Activated naive CD4-positive, alpha-beta T cell treated with anti-CD3 and anti-CD28 coated beads for 36 hours (primary cell): ENCODE data around the gene GABARAP. TPM values are rescaled to one million over a fixed set of nuclear protein-coding genes. Genes with fewer than 3 reads are reported as not detected.

Experiments used
- CTCF ChIA-PET: fragments of 350-600 bp; sonication (Branson Sonifier 250); formaldehyde crosslinking; loops from one replicate; lab custom pipeline; 2021; ENCODE audit warnings: antibody characterized with exemption; lab: Charles Lee
- DNase-seq: peaks from one replicate; pipeline ENCODE4 v3.0.0-alpha.2; 2020
- H3K27ac Mint-ChIP-seq: one replicate; pipeline ENCODE4 v1.8.0; 2021; ENCODE audit warnings: mild to moderate bottlenecking, mixed read lengths
- H3K27me3 Mint-ChIP-seq: one replicate; pipeline ENCODE4 v1.8.0; 2021; ENCODE audit warnings: low read depth, mixed read lengths
- H3K36me3 Mint-ChIP-seq: one replicate; pipeline ENCODE4 v1.8.0; 2021; ENCODE audit warnings: low read depth, mixed read lengths
- H3K4me1 Mint-ChIP-seq: one replicate; pipeline ENCODE4 v1.8.0; 2021; ENCODE audit warnings: low read depth, mixed read lengths
- H3K4me3 Mint-ChIP-seq: one replicate; pipeline ENCODE4 v1.8.0; 2021; ENCODE audit warnings: mild to moderate bottlenecking, moderate library complexity, mixed read lengths
- H3K9me3 Mint-ChIP-seq: one replicate; pipeline ENCODE4 v1.8.0; 2021; ENCODE audit warnings: mixed read lengths
- intact Hi-C: fragments of 100-400 bp; cut with micrococcal nuclease; formaldehyde crosslinking; loops from one replicate; pipeline ENCODE4 v1.15.1; 2023
- total RNA-seq, 2 experiments: library from RNA; stranded (reverse); gene quantifications; one replicate each; pipeline ENCODE4 v1.2.3, GENCODE V29; 2021

GABARAP gene
- total RNA-seq, 2 experiments from 2014 or later: 137 to 152 TPM

DNA sequence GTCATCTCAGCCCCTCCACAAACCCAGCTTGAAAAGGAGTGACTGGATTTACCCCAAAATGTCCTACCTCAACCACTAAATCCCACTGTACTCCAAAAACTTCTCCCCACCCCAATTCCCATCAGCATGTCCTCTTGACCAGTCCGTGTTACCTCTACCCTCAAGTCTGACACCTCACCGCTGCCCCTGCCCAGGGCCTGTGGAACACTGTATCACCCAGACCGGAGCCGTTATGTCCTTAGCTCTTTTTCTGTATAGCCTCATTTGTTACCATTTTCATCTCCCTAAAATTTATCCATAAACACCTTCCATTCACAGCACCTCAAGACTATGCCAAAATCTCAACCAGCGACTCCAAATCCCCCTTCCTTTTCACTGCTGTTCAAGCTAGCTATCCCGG, 5.4 kb downstream of the GABARAP start:
- Mint-ChIP-seq H3K27ac (peak overlapping the region; percentile 86), H3K36me3 (peaks cover 25% of the 10 kb centered on the region), H3K4me3 (peak overlapping the region; percentile 94), H3K4me1 (peaks cover 69% of the 10 kb centered on the region), H3K27me3 (no peaks in the 10 kb centered on the region), H3K9me3 (no peaks in the 10 kb centered on the region)
- intact Hi-C loops: loop anchor here (5.0 kb wide), 1 partner anchor 605 kb away; no protein-coding TSS in a partner anchor
- DNase-seq: no peak
- CTCF ChIA-PET: interaction anchor here (0.7 to 1.0 kb wide), 2 partner anchors 16 to 17 kb away, joined by 3 to 4 read pairs; partner anchors contain the start of genes ACADVL and DLG4

DNA sequence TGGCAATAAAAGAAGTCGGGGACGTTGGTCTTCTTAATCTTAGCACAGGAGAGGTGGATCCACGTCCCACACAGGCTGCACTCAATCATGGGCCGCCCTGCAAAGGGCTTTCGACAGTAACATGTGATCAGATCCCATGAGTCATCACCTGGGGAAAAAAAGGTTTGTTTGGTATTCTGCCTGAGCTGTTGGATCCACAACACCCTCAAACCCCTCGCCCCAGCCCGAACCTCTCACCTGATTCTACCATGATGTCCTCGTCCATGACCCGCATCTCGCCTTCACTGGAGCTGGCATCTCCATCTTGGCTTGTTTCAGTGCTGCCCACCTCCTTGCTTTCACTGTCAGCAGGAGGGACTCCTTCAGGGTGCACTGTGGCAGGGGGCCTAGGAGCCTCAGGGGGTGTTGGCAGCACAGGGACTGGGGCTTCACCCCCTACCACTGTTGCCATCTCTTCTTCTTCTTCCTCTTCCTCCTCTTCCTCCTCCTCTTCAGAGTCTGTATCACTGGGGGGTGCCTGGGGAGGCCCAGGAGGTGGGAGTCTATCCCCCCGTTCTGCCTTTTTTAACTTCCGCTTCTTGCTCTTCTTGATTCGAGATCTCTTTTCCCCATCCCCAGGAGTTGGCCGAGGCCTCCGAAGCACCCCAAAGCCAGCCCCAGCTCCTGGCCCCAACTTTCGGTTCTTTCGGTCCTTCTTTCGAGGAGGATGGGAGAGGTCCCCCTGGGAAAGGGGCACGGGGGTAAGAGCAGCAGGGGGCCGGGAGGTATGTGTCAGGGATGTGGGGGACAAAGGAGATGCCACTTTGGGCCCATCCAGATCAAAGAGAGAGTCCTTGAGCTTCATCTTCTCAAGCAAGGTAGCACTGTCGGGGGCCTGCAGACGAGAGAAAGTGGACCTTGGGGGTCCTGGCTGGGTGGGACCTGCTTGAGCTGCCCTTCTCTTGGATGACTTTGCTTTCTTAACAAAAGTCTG, 6.3 kb downstream of the GABARAP start:
- intact Hi-C loops: loop anchor here (2.0 to 5.0 kb wide), 2 partner anchors 249 to 606 kb away; partner anchors contain the start of gene POLR2A
- DNase-seq: no peak
- Mint-ChIP-seq H3K4me3 (peak overlapping the region; percentile 90), H3K9me3 (no peaks in the 10 kb centered on the region), H3K36me3 (peaks cover 22% of the 10 kb centered on the region), H3K27me3 (no peaks in the 10 kb centered on the region), H3K27ac (peak overlapping the region; percentile 22), H3K4me1 (peaks cover 61% of the 10 kb centered on the region)
- CTCF ChIA-PET: interaction anchor here (0.7 to 1.9 kb wide), 3 partner anchors 15 to 17 kb away, joined by 3 to 6 read pairs (median 4); partner anchors contain the start of genes ACADVL and DLG4

DNA sequence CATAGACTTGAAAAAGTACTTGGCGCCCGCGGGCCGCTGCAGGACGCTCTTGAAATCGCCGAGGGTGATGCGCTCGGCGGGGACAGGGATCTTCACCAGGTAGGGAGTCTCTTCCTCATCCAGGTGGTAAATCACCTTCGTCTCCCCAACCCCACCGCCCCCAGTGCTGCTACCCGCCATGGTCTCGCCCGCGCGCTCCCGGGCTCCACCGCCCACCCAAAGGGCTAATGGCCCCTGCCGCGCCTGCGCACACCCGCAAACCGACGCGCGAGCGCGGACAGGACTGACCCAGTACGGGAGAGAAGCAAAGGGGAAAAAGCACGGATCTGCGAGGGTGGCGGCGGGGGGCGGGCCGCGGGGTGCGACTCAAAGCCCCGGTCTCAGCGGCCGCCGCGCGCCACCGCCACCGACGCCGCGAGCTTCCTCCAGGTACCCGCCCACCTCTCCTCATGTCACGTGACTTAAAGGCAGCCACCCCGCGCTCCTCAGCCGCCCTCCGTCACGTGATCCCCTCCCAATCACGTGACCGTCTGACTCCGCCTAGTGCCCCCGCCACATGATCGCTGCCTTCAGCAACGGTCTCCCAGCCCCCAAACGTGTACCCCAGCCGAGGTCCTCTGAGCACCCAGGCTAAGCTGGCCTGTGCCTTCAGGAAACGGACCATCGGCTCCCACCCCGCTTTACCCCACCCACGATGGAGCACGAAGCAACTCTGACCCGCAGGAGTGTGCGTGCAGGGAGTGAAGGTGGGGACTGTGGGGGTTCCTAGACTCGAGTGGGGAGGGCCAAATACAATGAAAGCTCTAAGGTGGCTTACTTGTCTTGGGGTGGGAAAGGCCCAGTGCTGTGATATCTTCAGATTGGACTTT, 7.9 kb downstream of the GABARAP start, which contains the start of gene DVL2:
TSS of gene DVL2 (minus strand) at position 435 of the 869 bp plus-strand sequence. CDS start at position 180, 255 bp downstream.
- DNase-seq: peak; percentile 96
- intact Hi-C loops: loop anchor here (1.0 to 2.0 kb wide), 3 partner anchors 20 to 250 kb away; partner anchors contain the start of genes EIF5A and POLR2A
- Mint-ChIP-seq H3K27me3 (no peaks in the 10 kb centered on the region), H3K27ac (peak within 1 kb of the TSS; percentile 88), H3K4me1 (peaks cover 52% of the 10 kb centered on the region), H3K9me3 (no peaks in the 10 kb centered on the region), H3K4me3 (peak within 1 kb of the TSS; percentile 90), H3K36me3 (peaks cover 22% of the 10 kb centered on the region)
- CTCF ChIA-PET: interaction anchor here (1.3 to 1.9 kb wide), 2 partner anchors 12 to 14 kb away, joined by 3 to 6 read pairs; partner anchors contain the start of genes ACADVL and DLG4

DNA sequence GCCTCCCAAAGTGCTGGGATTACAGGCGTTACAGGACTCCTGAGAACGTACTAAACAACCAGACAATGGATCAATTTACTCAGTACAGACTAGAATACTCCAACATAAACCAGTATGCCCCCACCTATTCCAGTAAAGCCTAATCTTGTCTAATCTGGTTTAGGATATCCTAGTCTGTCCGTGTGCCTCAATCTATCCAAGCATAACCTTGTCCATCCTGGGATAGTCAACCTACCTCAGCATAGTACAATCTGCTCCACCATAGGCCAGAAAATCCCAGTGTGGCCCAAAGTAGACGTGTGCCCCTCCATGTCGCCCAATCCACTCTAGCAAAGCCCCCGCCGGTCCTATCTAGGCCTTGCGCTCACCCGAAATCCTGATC, 8.6 kb downstream of the GABARAP start:
- peak overlapping the region; percentile 90 for H3K4me3 Mint-ChIP-seq
- CTCF ChIA-PET: interaction anchor here (2.6 kb wide), 1 partner anchor 13 kb away, joined by 15 read pairs; the partner anchor contains the start of genes ACADVL and DLG4
- H3K9me3 Mint-ChIP-seq: no peaks in the 10 kb centered on the region
- intact Hi-C loops: loop anchor here (1.0 to 2.0 kb wide), 3 partner anchors 19 to 251 kb away; partner anchors contain the start of genes EIF5A and POLR2A
- peaks cover 54% of the 10 kb centered on the region for H3K4me1 Mint-ChIP-seq
- no peaks in the 10 kb centered on the region for H3K27me3 Mint-ChIP-seq
- no peak for DNase-seq
- peak overlapping the region; percentile 80 for H3K27ac Mint-ChIP-seq
- peaks cover 21% of the 10 kb centered on the region for H3K36me3 Mint-ChIP-seq

DNA sequence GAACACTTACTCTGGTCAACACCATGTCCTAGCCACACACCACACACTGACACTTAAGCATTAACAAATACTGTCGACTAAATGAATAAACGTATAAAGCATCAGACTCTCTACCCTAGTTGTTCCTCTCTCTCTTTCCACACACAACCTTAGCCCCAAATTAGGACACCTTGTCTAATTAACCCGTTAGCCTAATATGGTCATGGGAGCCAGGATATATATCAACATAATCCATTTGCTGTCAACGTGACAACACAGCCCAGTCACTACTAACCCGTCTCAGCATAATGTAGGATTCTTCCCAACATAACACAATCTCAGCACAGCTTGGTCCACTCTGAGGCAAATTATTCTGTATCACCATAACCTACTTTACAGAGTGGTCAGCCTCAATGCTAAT, 10.1 kb downstream of the GABARAP start:
- CTCF ChIA-PET: interaction anchor here (0.7 to 2.6 kb wide), 2 partner anchors 11 to 65 kb away, joined by 5 to 15 read pairs; partner anchors contain the start of genes ACADVL and DLG4
- Mint-ChIP-seq H3K27me3 (no peaks in the 10 kb centered on the region), H3K9me3 (no peaks in the 10 kb centered on the region), H3K27ac (no peak overlapping the region), H3K4me3 (peak overlapping the region; percentile 4), H3K36me3 (peaks cover 25% of the 10 kb centered on the region), H3K4me1 (peaks cover 57% of the 10 kb centered on the region)
- no peak for DNase-seq
- intact Hi-C loops: no loop called here

DNA sequence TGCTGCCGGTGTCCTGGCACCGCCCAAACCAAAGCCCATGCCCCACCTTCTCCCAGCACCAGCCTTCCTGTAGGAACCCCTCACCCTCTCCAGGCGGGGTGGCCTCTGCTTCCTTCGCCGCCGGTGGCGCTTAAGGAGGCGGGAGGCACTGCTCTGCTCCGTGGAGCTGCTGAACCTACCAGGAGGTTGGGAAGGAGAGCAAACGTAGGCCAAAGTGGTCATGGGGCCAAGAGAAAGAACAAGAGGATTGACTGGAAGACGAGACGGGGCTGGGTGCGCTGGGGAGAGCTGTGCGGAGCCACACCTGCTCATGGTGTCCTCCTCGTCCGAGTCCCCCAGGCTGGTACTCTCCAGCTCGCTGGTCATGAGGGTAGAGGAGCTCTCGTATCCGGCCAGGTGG, 12.7 kb downstream of the GABARAP start:
- H3K27ac Mint-ChIP-seq: no peak overlapping the region
- H3K4me1 Mint-ChIP-seq: peaks cover 32% of the 10 kb centered on the region
- H3K4me3 Mint-ChIP-seq: no peak overlapping the region
- CTCF ChIA-PET: interaction anchor here (1.4 kb wide), 1 partner anchor 10 kb away, joined by 3 read pairs; the partner anchor contains the start of genes ACADVL and DLG4
- no peak for DNase-seq
- intact Hi-C loops: no loop called here
- H3K9me3 Mint-ChIP-seq: no peaks in the 10 kb centered on the region
- H3K27me3 Mint-ChIP-seq: no peaks in the 10 kb centered on the region
- peaks cover 14% of the 10 kb centered on the region for H3K36me3 Mint-ChIP-seq

DNA sequence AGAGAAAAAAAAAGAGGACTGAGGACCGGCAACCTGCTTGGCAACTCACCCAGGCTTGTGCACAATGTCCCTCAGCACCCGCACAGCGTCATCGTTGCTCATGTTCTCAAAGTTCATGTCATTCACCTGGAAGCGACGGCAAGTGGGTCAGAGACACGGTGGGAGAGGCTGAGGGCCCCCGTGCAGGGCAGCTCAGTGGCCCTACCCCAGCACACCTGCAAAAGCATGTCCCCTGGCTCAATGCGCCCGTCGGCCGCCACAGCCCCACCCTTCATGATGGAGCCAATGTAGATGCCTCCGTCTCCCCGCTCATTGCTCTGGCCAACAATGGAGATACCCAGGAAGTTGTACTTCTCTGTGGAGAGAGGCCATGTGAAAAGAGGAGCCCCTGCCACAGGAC, 13.3 kb downstream of the GABARAP start:
- Mint-ChIP-seq H3K27ac (no peak overlapping the region), H3K9me3 (no peaks in the 10 kb centered on the region), H3K4me3 (no peak overlapping the region), H3K4me1 (peaks cover 30% of the 10 kb centered on the region), H3K36me3 (peaks cover 14% of the 10 kb centered on the region), H3K27me3 (no peaks in the 10 kb centered on the region)
- CTCF ChIA-PET: no interaction called here
- DNase-seq: no peak
- intact Hi-C loops: no loop called here

DNA sequence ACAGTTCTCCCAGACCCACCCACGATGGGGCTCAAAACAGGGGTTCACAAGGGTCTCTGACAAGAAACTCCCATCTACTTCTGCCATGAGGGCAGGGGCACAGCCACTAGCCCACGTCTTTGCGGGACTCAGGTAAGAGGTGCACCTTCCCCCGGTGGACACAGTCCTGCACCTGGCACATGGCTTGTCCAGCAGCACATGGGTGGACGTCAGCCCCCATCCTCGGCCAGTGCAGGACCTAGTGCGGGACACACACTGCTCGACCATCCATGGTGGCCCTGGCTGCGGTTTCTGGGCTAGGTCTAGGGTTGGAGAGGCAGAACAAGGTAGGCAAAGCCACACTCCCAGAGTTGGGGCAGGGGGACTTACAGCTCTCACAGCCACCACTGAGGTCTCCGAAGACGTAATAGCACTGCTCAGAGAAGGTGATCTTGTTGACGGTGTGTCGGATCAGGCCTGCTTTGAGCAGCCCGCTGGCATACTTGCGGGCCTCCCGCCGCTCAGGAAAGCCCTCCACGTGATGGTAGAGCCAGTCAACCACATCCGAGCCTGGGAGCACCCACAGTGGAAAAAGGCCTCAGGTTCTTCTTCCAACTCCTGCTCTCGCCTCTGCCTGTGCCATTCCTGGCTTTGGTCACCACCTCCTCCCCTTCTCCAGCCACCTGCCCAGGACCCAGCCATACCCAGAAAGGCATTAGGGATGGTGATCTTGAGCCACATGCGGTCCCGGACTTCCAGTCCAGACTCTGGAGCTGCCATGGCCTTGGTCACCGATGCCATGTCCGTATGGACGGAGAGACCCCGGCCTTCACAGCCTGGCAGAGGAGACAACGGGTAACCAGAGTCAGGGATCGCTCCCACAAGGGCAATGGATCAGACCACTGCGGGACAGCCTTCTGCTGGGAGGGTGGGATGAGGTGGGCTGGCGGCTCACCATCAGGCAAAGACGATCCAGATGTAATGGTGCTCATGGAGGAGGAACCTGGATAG, 15.2 kb downstream of the GABARAP start:
- no peak overlapping the region for H3K4me3 Mint-ChIP-seq
- intact Hi-C loops: no loop called here
- no peak overlapping the region for H3K27ac Mint-ChIP-seq
- peaks cover 16% of the 10 kb centered on the region for H3K4me1 Mint-ChIP-seq
- CTCF ChIA-PET: no interaction called here
- H3K9me3 Mint-ChIP-seq: no peaks in the 10 kb centered on the region
- H3K27me3 Mint-ChIP-seq: no peaks in the 10 kb centered on the region
- no peak for DNase-seq
- H3K36me3 Mint-ChIP-seq: peaks cover 21% of the 10 kb centered on the region

DNA sequence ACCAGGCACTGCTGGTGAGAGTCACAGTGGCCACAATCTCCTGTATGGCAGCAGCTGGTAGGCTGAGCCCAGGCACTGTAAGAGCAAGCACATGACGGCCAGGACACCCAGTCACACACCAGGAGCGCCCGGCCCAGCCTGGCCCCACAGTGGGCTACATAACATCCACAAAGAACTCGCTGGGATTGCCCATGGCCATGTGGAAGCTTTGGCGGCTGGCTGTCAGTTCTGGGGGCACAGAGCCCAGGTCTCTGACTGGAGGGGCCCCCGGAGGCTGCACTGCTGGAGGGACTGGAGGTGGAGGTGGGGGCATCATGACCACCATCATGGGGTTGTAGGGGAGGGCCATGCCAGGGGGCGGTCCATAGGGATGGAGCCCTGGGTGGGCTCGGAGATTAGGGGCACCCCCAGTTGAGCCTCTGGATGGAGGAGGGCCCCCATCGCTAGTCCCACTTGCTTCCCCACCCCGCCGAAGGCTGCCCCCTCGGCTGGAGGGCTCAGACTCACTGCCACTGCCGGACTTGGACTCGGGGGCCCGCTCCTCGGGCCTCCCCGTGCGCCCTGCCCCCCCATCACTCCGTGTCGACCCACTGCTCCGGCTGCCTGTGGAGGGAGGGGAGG, 16.4 kb downstream of the GABARAP start:
- CTCF ChIA-PET: no interaction called here
- H3K27me3 Mint-ChIP-seq: no peaks in the 10 kb centered on the region

DNA sequence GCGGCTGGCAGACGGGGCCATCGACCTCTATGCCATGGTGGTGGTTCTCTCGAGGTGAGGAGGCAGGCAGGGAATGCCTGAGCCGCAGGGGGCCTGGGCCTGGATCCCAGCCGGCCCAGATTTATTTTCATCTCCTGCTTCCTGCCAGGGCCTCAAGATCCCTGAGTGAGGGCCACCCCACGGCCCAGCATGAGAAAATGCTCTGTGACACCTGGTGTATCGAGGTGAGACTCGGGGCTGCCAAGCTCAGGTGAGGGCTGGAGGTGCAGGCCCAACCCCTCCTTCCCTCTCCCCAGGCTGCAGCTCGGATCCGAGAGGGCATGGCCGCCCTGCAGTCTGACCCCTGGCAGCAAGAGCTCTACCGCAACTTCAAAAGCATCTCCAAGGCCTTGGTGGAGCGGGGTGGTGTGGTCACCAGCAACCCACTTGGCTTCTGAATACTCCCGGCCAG, 17.6 kb downstream of the GABARAP start:
- Mint-ChIP-seq H3K9me3 (no peaks in the 10 kb centered on the region), H3K36me3 (peaks cover 25% of the 10 kb centered on the region), H3K4me3 (no peak overlapping the region), H3K27ac (no peak overlapping the region), H3K4me1 (peaks cover 24% of the 10 kb centered on the region), H3K27me3 (no peaks in the 10 kb centered on the region)
- no peak for DNase-seq
- intact Hi-C loops: no loop called here
- CTCF ChIA-PET: no interaction called here

More for the DNA sequence above, 16.4 kb downstream of the GABARAP start:
- DNase-seq: no peak
- Mint-ChIP-seq H3K4me1 (peaks cover 20% of the 10 kb centered on the region), H3K4me3 (no peak overlapping the region), H3K36me3 (peaks cover 26% of the 10 kb centered on the region), H3K27ac (no peak overlapping the region), H3K9me3 (no peaks in the 10 kb centered on the region)
- intact Hi-C loops: no loop called here
